Liver (tissue), 3 donors: ENCODE measurements around the gene RETREG1.

Experiments
- ATF3 ChIP-seq: IDR thresholded peaks from 2 replicates; pipeline ENCODE4 v1.6.1; 2016; ENCODE audit warnings: antibody characterized with exemption
- CTCF ChIP-seq: fragments of 150-350 bp; IDR thresholded peaks from 2 replicates; pipeline ENCODE4 v1.5.1; 2017; ENCODE audit warnings: improper control_type of control experiment, low read depth, low read length; ENCODE audit not compliant: missing input control
- FOXA1 ChIP-seq: IDR thresholded peaks from 2 replicates; pipeline ENCODE4 v1.6.1; 2016; ENCODE audit warnings: antibody characterized with exemption
- FOXA2 ChIP-seq: IDR thresholded peaks from 2 replicates; pipeline ENCODE4 v1.6.1; 2016; ENCODE audit warnings: antibody characterized with exemption
- HNF4A ChIP-seq, 2 donors: conservative IDR thresholded peaks; 2 replicates each; pipeline ENCODE4 v1.6.1; 2016; ENCODE audit warnings: antibody characterized with exemption in 2 of 2, mild to moderate bottlenecking in 2 of 2
- HNF4G ChIP-seq: IDR thresholded peaks from 2 replicates; pipeline ENCODE4 v1.6.1; 2016; ENCODE audit warnings: antibody characterized with exemption
- JUND ChIP-seq, 2 donors: IDR thresholded peaks; 2 replicates each; pipeline ENCODE4 v1.6.1; 2016; ENCODE audit warnings: antibody characterized with exemption in 2 of 2
- MAX ChIP-seq: IDR thresholded peaks from 2 replicates; pipeline ENCODE4 v1.6.1; 2016; ENCODE audit warnings: antibody characterized with exemption
- RXRA ChIP-seq, 2 donors: IDR thresholded peaks; 2 replicates each; pipeline ENCODE4 v1.6.1; 2017 to 2018; ENCODE audit warnings: antibody characterized with exemption in 2 of 2, mild to moderate bottlenecking in 1 of 2
- TAF1 ChIP-seq: conservative IDR thresholded peaks from 2 replicates; pipeline ENCODE4 v1.6.1; 2016; ENCODE audit warnings: antibody characterized with exemption, mild to moderate bottlenecking
- YY1 ChIP-seq: IDR thresholded peaks from 2 replicates; pipeline ENCODE4 v1.6.1; 2016; ENCODE audit warnings: antibody characterized with exemption, mild to moderate bottlenecking
- ZBTB33 ChIP-seq: IDR thresholded peaks from 2 replicates; pipeline ENCODE4 v1.6.1; 2016; ENCODE audit warnings: antibody characterized with exemption
- donor health status: healthy.
- donor health status: healthy.

GRCh38 chr5:16547200-16547842, 69.5 kb downstream of the RETREG1 start:
- no peak for TF ChIP-seq TAF1
- TF ChIP-seq CTCF, result no peak
- no peak for TF ChIP-seq MAX
- no peak for TF ChIP-seq YY1
- no peak for TF ChIP-seq HNF4G
- TF ChIP-seq RXRA (IDR thresholded peaks at IDR 0.05), result no peak
- no peak for TF ChIP-seq JUND (IDR thresholded peaks at IDR 0.05)
- no peak for TF ChIP-seq ATF3
- TF ChIP-seq HNF4A (conservative IDR thresholded peaks at IDR 0.05), result no peak
- no peak for TF ChIP-seq ZBTB33
- no peak for TF ChIP-seq FOXA2
- TF ChIP-seq FOXA1, result no peak
